GM19035 (cell line): Measurements from ENCODE around the gene C1orf21.

Source experiments
- ATAC-seq: cut with Tn5 transposase; IDR thresholded peaks from one replicate; pipeline ENCODE4 v1.9.1; 2021; ENCODE audit not compliant: unreplicated experiment

C1orf21 gene

DNA sequence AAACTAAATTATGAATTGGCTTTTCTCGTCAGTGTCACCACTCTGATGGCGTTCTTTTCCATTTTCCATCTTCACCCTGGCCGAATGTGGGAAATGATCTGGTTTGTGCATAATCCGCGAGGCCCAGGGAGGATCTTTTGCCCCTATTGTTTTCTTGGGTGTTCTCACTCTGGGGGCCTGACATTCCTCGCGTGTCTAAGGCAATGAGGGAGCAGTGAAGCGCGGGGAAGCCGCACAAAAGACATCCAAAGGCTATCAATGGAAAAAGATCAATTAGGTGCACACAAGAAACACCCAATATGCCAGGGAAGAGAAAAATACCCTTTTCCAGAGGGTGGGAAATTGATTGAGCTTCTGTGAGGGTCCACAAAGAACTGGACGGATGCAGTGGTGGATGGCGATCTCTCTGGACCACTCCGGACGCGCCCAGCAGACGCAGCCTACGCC, 941 bp upstream of the C1orf21 start:
- ATAC-seq: no peak

DNA sequence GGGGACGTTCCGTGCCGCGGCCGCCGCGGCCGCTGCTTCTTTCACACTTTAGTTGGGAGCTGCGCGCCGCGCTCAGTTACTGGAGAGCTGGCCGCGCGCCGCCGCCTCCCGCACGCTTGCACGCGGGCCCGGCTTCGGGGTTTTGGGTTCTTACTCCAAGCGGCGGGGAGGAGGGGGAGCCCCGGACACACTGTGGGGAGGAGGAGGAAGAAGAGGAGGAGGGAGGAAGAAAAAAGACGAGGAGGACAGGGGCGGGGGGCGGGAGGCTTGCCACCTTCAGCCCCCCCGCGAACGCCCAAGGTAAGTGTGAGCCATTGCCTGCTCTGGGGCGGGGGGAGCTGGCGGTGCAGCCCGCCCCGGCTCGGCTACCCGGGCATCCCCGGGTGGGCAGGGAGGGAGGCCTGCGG, 243 bp downstream of the C1orf21 start:
- peak; percentile 36 for ATAC-seq

DNA sequence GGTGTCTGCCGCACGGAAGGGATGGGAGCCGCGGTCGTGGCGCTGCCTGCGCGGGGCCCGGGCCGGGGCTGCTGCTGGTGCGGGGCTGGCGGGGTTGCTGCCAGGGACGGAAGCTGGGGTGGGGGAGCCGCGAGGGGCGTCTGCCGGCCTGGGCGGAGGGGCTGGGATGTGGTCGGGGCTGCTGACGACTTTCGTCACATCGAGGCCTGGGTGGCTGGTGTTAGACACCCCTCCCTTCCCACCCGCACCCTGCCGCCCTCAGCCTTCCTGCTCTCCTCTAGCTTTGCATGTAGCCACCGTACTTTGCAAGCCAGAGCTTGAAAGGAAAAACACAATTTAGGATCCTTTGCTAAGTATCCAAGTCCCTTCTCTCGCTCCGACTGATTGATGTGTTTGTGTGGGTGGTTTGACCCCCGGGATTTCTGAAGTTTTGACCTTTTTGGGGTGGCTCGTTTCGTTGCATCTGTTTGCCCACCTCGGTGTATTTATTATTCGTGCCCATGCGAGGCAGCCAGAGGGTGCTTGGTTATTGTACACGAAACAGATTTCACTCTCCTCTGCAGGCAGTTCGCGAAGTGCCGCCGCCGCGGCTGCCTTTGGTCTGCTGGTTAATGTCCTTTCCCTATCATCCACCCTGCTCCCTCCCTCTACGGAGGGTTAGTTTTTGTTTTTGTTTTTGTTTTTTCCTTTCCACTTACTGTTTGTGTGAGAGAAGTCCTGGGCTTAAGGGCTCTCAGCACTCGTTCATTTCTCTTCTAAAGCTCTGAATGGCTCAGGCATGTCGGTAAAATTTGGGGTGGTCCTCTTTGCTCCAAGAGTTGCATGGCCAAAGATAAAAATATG, 868 bp downstream of the C1orf21 start:
- no peak for ATAC-seq

DNA sequence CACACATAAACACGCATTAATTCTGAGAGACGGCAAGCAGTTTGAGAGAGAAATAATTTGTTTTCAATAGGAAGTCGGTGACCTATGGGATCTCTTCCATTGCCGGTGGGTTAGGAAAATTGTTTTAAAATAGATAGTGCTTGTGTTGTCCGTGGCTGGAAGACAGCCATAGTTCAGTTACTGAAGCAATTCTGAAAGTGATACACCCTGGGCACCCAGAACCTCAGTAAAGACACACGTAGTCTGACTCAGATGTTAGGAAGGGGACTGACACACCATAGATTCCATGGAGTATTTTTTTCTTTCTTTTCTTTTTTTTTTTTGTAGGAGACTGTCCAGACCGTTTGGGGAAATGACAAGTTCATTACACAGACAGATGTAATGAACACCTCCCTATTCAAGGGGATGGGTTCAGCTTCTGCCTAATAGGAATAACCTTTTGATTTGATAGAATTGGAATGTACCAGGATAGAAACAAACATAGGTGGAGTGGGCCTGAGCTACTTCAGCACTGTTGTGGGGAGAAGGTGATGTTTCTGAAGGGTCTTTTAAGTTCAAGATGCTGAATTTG, 1.6 kb downstream of the C1orf21 start:
- no peak for ATAC-seq

DNA sequence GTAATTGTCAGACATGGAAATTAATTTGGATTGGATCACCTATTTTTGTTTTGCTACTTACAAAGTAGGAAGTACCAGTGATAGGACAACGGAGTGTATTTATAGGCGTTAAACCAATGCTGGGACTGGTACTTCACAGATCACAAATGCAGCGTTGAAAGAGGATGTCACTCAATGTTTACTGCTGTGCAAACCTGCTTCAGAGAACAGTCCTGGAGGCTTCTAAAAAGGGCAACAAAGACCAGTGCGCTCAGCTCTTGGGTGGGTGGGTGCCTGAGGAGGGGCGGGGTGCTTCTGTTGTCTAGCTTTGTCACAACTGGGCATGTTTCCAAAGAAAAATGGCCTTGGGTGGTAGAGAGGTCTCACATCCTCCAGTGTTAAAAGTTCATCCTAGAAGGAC, 2.1 kb downstream of the C1orf21 start:
- no peak for ATAC-seq

DNA sequence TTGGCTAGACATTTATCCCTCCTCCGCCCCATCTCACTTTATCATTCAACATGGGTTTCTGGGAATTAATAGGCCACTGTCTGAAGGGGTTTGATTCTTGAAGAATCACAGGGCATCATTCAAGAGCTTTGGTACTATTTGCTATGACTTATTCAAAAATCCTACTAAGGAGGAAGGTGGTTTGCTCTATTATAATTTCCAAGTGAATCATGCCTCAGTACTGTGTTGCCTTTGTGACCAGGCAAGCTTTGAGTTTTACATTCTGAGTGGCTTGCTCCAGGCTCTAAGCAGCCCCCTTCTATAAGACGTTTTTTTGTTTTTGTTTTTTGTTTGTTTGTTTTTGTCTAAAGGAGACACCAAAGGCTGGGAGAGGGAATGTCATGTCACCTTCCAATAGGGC, 2.6 kb downstream of the C1orf21 start:
- ATAC-seq: no peak

DNA sequence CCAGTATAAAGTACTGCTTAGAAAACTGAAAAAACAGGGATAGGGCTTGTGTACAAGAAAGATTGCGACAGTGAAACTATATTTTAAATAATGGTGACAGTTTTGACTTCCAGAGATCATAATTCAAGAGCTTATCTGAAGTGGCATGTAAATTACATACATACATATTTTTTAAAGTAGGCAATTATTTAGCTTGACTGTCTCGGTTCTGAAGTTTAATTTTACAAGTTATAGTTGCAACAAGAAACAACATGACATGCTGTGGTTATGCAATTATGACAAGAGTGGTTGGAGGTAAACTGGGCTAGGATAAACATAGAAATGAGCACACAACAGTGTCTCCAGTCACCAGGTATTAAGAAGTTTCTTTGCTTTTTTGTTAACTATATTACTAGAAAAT, 4.1 kb downstream of the C1orf21 start:
- ATAC-seq: no peak

DNA sequence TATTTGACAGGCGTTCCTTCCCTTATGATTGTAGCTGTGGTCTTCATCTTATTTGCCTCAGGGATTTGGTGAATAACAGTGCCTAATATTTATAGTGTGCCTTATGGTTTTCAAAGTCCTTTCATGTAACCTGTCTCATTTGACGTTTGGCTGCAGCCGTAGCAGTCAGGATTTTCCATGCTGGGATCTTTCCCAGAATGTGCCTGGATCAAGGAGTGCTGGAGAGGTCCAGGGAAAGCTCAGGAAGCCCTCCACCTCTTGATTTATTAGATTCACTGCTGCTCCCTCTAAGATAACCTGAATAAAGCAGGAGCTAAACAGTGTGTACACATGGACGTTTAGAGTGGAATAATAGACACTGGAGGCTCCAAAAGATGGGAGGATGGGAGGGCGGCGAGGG, 5.2 kb downstream of the C1orf21 start:
- ATAC-seq: no peak

DNA sequence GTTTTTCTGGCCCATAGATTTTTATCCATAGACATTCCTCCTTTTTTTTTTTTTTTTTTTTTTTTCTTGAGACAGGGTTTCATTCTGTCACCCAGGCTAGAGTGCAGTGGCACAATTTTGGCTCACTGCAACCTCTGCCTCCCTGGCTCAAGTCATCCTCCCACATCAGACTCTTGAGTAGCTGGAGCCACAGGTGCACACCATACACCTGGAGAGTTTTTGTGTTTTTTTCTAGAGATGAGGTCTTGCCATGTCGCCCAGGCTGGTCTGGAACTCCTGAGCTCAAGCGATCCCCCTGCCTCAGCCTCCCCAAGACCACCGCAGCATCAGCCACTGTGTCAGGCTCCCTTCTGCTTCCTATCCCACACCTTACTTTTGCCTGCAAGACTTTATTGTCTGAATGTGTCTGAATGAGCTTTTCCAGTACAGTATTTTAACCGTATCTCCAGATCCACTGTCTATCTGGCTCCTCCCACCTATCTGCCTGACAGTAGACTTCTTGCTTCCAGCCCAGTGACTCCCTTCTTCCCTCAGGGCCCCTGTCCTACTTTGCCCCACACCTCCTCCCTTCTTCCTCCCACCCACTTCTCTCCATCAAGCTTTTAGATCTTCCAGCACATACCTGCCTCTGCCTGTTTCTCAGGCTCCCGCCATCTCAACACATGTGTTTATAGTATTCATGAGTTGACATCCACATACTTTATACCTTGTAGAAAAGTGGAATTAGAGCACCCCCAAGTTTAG, 6.1 kb downstream of the C1orf21 start:
- no peak for ATAC-seq

DNA sequence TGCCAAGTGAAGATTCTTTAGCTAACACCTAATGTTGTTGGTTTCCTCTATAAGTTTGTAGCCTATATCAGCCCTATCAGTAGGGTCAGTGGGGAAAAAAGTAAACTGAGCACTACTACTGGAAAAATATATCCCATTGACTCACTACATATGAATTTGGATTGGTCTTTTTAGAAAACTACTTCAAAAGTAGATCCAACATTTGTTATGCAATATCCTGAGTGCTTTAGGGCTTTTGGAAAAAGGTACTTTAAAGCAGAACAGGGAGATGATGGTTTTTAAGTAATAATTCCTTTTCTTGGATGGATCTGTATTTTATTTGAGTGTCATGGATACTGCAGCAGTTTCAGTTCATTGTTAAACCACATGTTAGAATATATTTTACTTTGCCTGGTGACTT, 7.1 kb downstream of the C1orf21 start:
- ATAC-seq: no peak

DNA sequence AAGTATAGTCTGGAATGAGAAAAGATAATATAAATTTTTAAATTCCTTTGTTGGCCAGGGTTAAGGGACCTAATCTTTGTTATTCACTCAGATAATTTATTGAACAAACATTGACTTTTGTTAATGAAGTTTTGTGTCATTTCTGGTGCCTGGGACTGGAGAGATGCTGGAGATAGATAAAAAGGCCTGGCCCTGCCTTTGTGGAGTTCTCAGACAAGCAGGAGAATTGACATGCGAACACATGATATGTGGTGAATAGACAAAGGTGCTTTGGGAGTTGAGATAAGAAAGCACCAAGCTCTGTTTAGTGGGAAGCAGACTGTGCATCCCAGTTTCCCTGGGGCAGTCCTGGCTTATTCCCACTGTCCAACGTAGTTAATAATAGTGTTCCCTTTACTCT, 8.5 kb downstream of the C1orf21 start:
- no peak for ATAC-seq

DNA sequence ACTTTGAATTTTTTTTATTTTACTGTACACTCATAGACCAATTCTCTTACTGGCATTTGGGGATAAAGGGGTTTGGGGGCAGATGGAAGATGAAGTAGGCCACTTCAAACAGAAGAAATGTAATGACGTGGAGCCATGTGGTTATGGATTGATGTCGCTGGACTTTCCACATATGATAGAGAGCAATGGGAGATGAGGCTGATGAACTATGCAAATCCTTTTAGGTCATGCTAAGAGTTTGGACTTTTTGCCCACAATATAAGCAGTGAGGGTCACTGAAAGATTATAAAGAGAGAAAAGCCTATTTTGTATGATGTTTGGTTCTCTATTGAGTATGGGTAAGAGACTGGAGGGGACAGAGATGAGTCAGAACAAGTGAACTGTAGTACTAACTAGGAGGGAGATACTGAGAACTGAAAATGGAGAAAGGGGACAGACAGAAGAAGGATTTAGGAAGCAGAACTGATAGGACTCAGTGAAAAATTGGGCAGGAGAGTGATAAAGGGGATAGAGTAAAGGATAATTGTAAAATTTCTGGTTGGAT, 9.2 kb downstream of the C1orf21 start:
- ATAC-seq: no peak

DNA sequence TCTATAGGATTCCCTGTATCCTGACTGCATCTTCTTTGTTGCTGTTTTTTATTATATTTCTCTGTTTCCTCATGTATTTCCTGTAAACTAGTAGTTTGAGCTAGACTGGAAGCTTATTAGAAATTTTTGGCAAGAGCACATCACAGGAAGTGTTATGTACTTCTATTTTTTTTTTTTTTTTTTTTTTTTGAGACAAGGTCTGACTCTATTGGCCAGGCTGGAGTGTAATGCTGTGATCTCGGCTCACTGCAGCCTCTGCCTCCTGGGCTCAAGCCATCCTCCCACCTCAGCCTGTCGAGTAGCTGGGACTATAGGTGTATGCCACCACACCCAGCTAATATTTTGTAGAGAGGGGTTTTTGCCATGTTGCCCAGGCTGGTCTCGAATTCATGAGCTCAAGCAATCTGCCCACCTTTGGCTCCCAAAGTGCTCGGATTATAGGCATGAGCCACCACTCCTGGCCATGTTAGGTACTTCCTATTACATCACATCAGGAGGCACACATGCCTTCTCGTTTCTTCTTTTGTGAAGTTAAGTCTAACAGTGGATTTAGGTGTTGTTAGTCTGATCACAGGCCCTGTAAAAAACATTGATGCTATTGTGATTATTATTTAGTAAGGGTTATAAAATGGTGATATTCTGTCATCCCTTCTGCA, 12.5 kb downstream of the C1orf21 start:
- ATAC-seq: no peak

DNA sequence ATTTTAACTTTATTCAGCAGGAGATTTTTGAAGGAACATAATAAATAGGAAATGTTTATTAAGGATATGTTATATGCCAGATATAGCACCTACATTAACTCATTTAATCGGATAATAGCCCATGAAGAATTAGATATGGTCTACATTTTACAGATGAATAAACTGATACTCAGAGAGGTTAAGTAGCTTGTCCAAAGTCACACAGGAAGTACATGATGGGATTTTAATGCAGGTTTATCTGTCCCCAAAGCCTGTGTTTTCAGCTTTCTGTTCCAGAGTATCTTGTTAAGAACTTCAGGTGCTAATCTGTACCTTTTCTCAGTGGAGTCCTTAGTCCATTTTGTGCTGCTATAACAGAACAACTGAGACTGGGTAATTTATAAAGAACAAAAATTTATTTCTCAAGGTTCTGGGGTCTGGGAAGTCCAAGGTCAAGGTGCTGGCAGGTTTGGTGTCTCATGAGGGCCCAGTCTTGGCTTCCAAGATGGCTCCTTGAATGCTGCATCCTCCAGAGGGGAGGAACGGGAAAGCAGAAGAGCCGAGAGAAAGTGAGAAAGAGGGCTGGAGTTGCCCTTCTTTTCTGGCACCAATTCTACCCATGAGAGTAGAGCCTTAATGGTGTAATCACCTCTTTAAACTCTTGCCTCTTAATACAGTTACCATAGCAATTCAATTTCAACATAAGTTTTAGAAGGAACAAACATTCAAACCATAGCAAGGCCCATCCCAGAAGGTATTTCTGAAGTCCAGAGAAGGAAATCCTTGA, 17.3 kb downstream of the C1orf21 start:
- no peak for ATAC-seq

DNA sequence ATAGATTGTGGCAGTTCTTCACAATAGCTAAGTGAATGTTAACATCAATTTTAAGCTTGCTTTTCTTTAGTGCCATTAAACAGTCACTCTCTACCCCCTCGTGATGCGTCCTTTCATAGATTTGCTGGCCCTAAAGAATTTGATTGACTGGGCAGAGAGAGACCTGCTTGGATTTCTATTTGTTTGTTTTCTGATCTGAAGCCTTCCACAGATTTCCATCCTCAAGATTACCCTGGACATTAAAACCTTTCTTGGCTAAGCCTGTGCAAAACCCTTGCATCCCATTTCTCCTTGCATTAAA, 17.8 kb downstream of the C1orf21 start:
- ATAC-seq: no peak

DNA sequence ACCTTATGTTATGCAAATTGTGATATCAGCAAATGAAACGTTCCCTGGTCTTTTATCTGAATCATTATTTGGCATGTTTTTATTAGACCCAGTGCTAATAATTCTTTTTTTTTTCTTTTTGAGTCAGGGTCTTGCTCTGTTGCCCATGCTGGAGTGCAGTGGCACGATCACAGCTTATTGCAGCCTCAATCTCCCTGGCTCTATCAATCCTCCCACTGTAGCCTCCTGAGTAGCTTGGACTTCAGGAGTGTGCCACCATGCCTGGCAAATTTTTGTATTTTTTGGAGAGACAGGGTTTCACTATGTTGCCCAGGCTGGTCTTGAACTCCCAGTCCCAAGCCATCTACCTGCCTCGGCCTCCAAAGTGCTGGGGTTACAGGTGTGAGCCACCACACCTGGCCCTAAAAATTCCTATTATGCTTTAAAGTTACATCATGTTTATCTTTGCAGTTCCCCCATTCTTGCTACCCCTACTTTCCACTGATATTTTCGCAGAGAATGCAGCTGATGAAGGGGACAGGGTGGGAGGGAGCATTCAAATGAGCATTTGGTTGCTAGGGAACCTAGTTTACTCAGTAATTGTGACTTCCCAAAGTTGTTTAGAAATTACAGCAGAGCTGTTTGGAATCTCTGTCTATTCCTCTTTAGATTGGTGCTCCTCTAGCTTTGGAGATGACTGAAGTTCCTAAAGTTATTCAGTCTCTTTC, 18.4 kb downstream of the C1orf21 start:
- ATAC-seq: no peak

DNA sequence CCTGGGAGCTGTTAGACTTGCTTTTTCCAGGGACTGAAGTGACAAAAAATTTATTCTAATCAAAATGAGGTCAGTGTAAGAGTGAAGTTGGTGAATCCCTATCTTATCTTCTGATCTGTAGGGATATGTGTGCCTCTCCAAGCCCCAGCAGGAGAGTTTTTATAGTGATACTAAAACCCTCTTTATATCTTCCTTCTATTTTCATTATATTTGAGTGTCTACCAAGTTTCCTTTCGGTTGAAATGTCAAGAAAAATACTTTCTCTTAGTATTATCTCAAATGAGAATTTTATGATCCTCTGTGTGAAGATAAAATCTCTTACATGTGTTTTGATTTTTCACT, 18.9 kb downstream of the C1orf21 start:
- ATAC-seq: no peak

DNA sequence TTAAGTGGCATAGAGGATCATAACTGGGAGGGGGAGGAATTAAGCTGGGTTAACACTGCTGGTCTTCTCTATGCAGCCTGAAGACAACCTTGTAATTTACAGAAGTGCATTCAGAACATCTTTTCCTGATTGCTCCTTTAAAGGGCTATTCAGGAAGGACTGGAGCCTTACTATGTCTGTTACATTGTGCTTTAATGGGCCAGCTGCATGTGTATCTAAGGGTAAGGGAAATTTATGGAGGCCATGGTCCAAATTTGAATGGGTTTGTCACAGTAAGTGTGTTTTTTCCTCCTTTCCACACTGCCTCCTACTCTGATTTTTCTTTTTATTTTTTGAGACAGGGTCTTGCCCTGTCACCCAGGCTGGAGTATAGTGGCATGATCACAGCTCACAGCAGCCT, 19.6 kb downstream of the C1orf21 start:
- no peak for ATAC-seq

DNA sequence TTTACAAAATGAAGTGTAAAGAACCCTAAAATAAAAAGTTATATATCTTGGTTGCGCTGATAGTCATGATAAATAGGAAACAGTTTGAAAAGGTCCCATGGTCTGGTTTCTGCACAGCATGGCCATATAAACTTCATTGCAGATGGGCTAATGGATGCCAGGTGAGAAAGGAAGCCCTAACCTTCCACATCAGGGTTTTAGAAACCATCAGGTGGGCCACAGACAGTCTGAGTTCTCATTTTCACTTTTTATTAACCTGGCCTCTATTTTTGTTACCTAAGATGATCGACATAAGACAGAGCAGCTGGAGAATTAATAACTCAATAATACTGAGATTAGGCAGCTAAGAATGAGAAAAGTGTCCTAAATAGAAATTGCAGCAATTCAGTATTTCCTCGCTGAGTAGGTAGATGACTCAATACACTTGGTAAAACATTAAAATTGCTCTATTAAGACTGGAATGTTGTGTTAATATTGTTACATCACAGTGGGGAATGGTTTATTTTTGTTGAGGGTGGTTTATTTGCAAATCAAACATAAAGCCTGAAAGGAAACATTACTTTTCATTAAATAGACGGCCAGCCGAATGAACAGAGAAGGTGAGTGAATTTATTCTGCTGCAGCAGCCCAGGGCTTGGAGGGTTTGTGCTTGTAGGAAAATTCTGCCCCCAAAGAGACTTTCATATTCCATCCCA, 21.1 kb downstream of the C1orf21 start:
- no peak for ATAC-seq

DNA sequence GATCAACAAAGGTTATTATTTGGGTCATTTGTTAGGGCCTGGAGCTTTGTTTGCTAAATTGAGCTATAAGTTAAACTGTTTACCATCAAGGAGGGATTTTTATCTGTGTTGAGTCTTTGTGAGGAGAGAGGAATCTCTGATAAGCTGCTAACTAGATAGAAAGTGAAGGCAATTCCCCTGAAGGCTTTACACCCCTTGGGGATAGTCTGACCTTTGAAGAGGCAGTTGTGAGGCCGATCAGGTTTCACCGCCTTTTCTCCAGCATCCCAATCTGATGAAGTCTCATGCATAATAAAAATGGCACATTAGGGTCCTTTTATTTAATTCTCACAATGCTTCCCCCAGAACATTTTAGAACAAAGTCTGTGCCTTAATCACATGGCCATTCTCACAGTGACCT, 21.8 kb downstream of the C1orf21 start:
- no peak for ATAC-seq
